DOHH2 (cell line): Measurements from ENCODE around the gene SLC39A11.
"Not testable (repeated sequence)": the region's sequence is repeated elsewhere in the genome, so short reads cannot be mapped to it uniquely, and the experiment has no call there.

Source experiments
- H3F3A ChIP-seq: fragments of 200-600 bp; sonication (generic), shearing (Covaris generic); 2 replicates; pipeline ENCODE4 v1.6.0; 2016; ENCODE audit warnings: antibody characterized with exemption, mild to moderate bottlenecking; ENCODE audit not compliant: control insufficient read depth, insufficient read depth
- H3K27ac ChIP-seq: fragments of 200-600 bp; sonication (generic); 2 replicates; pipeline ENCODE4 v1.5.1; 2014; ENCODE audit warnings: low read depth, mild to moderate bottlenecking, low read length, moderate library complexity
- H3K27me3 ChIP-seq: fragments of 200-600 bp; sonication (generic); 2 replicates; pipeline ENCODE4 v1.6.1; 2014; ENCODE audit warnings: mild to moderate bottlenecking, low read length, mixed read lengths; ENCODE audit not compliant: control insufficient read depth
- H3K36me3 ChIP-seq: fragments of 200-600 bp; sonication (generic); 2 replicates; pipeline ENCODE4 v1.6.1; 2014; ENCODE audit warnings: mild to moderate bottlenecking, low read length, moderate library complexity, mixed read lengths; ENCODE audit not compliant: control insufficient read depth
- H3K4me1 ChIP-seq: fragments of 200-600 bp; sonication (generic); 2 replicates; pipeline ENCODE4 v1.6.1; 2014; ENCODE audit warnings: mild to moderate bottlenecking, low read length, mixed read lengths; ENCODE audit not compliant: control insufficient read depth
- H3K4me2 ChIP-seq: fragments of 200-600 bp; sonication (generic); 2 replicates; pipeline ENCODE4 v1.6.0; 2014; ENCODE audit warnings: mild to moderate bottlenecking, low read length, moderate library complexity
- H3K4me3 ChIP-seq: fragments of 200-600 bp; sonication (generic); 2 replicates; pipeline ENCODE4 v1.5.1; 2014; ENCODE audit warnings: mild to moderate bottlenecking, low read length, mixed read lengths
- H3K79me2 ChIP-seq: fragments of 200-600 bp; sonication (generic); 2 replicates; pipeline ENCODE4 v1.6.1; 2014; ENCODE audit warnings: mild to moderate bottlenecking, low read length, mixed read lengths; ENCODE audit not compliant: control insufficient read depth
- H3K9me2 ChIP-seq: fragments of 200-600 bp; sonication (generic); replicated peaks from 2 replicates; pipeline ENCODE4 v1.6.1; 2014; ENCODE audit warnings: mild to moderate bottlenecking, low read length, mixed read lengths; ENCODE audit not compliant: control insufficient read depth
- H3K9me3 ChIP-seq: fragments of 200-600 bp; sonication (generic); 2 replicates; pipeline ENCODE4 v1.6.1; 2014; ENCODE audit warnings: antibody characterized with exemption, low read length, mixed read lengths; ENCODE audit not compliant: control insufficient read depth, insufficient read depth
- H4K20me1 ChIP-seq: fragments of 200-600 bp; sonication (generic); 2 replicates; pipeline ENCODE4 v1.6.0; 2014; ENCODE audit warnings: low read depth, mild to moderate bottlenecking, antibody characterized with exemption, low read length, moderate library complexity; ENCODE audit not compliant: control insufficient read depth, insufficient read depth
- EZH2phosphoT487 ChIP-seq: fragments of 200-600 bp; sonication (generic); IDR thresholded peaks from 2 replicates; pipeline ENCODE4 v1.6.1; 2017; ENCODE audit warnings: borderline replicate concordance, mild to moderate bottlenecking, antibody characterized with exemption, low read length, moderate library complexity, mixed read lengths
- TF ChIP-seq, protein P1 (sequence below): fragments of 200-600 bp; sonication (generic); IDR thresholded peaks from one replicate; pipeline ENCODE4 v1.5.1; 2014; ENCODE audit warnings: antibody characterized with exemption, mild to moderate bottlenecking, low read depth, low read length; ENCODE audit not compliant: poor library complexity, severe bottlenecking

SLC39A11 gene

DNA sequence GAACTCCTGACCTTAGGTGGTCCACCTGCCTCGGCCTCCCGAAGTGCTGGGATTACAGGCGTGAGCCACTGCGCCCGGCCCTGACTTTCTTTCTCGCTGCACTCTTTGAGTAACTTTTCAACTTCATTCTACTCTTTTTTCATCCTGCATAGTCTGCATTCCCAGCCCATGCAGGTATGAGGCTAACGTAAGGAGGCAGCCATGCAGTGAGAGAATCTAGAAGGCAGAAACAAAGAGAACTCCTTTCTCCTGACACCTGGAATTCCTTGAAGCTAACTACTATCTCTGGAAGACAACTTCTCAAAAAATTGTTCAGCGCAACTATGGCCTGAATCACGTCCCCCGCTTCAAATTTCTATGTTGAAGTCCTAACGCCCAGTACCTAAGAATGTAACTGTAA, 152.0 kb downstream of the SLC39A11 start:
- no peak for TF ChIP-seq EZH2phosphoT487
- TF ChIP-seq, protein P1, sequence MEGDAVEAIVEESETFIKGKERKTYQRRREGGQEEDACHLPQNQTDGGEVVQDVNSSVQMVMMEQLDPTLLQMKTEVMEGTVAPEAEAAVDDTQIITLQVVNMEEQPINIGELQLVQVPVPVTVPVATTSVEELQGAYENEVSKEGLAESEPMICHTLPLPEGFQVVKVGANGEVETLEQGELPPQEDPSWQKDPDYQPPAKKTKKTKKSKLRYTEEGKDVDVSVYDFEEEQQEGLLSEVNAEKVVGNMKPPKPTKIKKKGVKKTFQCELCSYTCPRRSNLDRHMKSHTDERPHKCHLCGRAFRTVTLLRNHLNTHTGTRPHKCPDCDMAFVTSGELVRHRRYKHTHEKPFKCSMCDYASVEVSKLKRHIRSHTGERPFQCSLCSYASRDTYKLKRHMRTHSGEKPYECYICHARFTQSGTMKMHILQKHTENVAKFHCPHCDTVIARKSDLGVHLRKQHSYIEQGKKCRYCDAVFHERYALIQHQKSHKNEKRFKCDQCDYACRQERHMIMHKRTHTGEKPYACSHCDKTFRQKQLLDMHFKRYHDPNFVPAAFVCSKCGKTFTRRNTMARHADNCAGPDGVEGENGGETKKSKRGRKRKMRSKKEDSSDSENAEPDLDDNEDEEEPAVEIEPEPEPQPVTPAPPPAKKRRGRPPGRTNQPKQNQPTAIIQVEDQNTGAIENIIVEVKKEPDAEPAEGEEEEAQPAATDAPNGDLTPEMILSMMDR: no peak
- Histone ChIP-seq H3K4me1 (no peaks in the 10 kb centered on the region), H3K27ac (no peak overlapping the region), H3K9me3 (no peaks in the 10 kb centered on the region), H3K27me3 (no peaks in the 10 kb centered on the region), H3K4me2 (no peak overlapping the region), H3F3A (no peaks in the 10 kb centered on the region), H3K36me3 (no peaks in the 10 kb centered on the region), H3K9me2 (no peaks in the 10 kb centered on the region), H4K20me1 (no peaks in the 10 kb centered on the region), H3K79me2 (no peaks in the 10 kb centered on the region), H3K4me3 (no peak overlapping the region)

DNA sequence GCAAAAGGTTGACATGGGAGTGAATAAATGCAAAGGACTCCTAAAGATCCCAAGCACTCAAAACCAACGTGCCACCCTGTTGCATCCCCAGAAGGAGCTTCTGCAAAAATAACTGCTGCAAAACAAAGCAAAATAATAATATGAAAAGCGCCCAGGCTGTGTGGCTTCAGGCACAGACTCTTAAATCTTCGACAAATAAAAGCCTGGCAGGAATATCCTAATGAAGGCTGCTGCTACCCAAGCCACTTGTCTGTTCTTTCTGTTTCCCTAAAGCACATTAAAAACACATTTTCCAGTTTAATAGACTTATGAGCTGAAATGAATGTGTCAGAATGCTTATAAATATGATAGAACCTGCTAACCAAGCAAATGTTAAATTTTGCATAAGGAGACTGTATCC, 154.0 kb downstream of the SLC39A11 start:
- Histone ChIP-seq H3K27ac (no peak overlapping the region), H3K9me2 (no peaks in the 10 kb centered on the region), H3K4me3 (no peak overlapping the region), H3K9me3 (no peaks in the 10 kb centered on the region), H4K20me1 (no peaks in the 10 kb centered on the region), H3K27me3 (no peaks in the 10 kb centered on the region), H3K36me3 (no peaks in the 10 kb centered on the region), H3K4me2 (no peak overlapping the region), H3F3A (no peaks in the 10 kb centered on the region), H3K4me1 (no peaks in the 10 kb centered on the region), H3K79me2 (no peaks in the 10 kb centered on the region)
- TF ChIP-seq, protein P1: no peak
- no peak for TF ChIP-seq EZH2phosphoT487

DNA sequence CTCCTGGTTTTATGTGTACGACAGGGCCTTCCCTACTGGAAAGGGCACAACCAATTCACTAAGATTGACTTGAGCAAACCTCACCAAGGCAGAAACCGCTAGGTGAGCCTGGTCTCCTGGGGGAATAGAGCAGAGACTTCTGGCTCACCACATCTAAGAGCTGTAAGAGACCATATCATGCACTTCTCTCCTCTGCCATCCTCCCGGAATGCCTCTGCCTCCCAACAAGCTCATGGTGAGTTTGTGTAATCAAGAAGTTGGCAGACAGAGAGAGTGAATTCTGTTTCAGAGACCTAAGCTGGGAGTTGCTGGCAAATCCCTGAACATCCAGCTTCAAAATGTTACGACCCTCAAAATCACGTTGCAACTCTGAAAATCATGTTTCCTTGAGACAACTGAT, 154.8 kb downstream of the SLC39A11 start:
- Histone ChIP-seq H3F3A (no peaks in the 10 kb centered on the region), H4K20me1 (no peaks in the 10 kb centered on the region), H3K4me3 (no peak overlapping the region), H3K4me2 (no peak overlapping the region), H3K79me2 (no peaks in the 10 kb centered on the region), H3K9me3 (no peaks in the 10 kb centered on the region), H3K27ac (no peak overlapping the region), H3K27me3 (no peaks in the 10 kb centered on the region), H3K9me2 (no peaks in the 10 kb centered on the region), H3K36me3 (no peaks in the 10 kb centered on the region), H3K4me1 (no peaks in the 10 kb centered on the region)
- TF ChIP-seq, protein P1: no peak
- TF ChIP-seq EZH2phosphoT487: no peak

DNA sequence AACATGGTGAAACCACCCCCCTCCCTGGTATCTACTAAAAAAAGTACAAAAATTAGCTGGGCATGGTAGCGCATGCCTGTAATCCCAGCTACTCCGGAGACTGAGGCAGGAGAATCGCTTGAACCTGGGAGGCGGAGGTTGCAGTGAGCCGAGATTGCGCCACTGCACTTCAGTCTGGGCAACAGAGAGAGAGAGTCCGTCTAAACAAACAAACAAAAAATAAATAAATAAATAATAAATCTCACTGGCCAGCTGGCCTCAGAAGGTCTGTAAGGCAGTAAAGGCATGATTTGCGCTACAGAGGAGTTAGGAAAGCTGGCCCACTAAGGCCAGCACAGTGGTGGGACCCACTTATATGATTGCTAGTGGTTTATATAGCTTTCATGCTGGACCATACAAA, 155.2 kb downstream of the SLC39A11 start:
- not testable (repeated sequence) for H3F3A ChIP-seq, H3K27ac ChIP-seq

More for the DNA sequence above, 155.2 kb downstream of the SLC39A11 start:
- H3K4me1 ChIP-seq, H3K36me3 ChIP-seq, H3K27me3 ChIP-seq, H3K4me3 ChIP-seq, H3K4me2 ChIP-seq, H3K9me2 ChIP-seq, H4K20me1 ChIP-seq, H3K9me3 ChIP-seq, H3K79me2 ChIP-seq: not testable (repeated sequence)
